Prostate gland (tissue), 2 donors: Measurements from ENCODE around the gene HTR5A.

Source experiments
- POLR2A ChIP-seq: fragments of 450-650 bp; IDR thresholded peaks from one replicate; pipeline ENCODE4 v1.6.1; 2016; ENCODE audit warnings: antibody characterized with exemption, mild to moderate bottlenecking
- POLR2AphosphoS5 ChIP-seq: sonication (generic); formaldehyde crosslinking; IDR thresholded peaks from one replicate; pipeline ENCODE4 v1.6.1; 2017; ENCODE audit warnings: antibody characterized with exemption
- TF ChIP-seq, protein P1 (sequence below), 4 experiments: fragments of 200-600 bp in 2 of 4; fragments of 450-650 bp in 2 of 4; sonication (generic) in 2 of 4; IDR thresholded peaks; 1 replicate in 3 of 4; 2 replicates in 1 of 4; pipeline ENCODE4 v1.5.1; 2016 to 2019; ENCODE audit warnings: antibody characterized with exemption in 4 of 4, mild to moderate bottlenecking in 2 of 4, moderate library complexity in 2 of 4

DNA sequence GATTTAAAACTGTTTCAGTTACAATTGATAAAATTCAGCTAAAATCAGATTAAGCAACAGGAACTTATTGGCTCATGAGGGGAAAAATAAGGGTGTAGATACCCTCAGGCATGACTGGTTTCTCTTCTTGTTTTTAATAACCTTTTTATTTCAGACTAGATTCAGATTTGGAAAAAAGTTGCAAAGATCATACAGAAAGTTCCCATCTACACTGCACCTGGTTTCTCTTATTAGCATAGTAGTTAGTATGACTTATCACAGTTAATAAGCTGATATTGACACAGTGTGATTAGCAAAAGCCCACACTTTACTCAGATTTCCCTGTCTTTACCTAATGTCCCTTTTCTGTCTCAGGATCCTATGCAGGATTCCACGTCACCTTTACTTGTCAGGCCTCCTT is 53.3 kb downstream of the HTR5A start:
- no peak for TF ChIP-seq POLR2A
- TF ChIP-seq, protein P1, sequence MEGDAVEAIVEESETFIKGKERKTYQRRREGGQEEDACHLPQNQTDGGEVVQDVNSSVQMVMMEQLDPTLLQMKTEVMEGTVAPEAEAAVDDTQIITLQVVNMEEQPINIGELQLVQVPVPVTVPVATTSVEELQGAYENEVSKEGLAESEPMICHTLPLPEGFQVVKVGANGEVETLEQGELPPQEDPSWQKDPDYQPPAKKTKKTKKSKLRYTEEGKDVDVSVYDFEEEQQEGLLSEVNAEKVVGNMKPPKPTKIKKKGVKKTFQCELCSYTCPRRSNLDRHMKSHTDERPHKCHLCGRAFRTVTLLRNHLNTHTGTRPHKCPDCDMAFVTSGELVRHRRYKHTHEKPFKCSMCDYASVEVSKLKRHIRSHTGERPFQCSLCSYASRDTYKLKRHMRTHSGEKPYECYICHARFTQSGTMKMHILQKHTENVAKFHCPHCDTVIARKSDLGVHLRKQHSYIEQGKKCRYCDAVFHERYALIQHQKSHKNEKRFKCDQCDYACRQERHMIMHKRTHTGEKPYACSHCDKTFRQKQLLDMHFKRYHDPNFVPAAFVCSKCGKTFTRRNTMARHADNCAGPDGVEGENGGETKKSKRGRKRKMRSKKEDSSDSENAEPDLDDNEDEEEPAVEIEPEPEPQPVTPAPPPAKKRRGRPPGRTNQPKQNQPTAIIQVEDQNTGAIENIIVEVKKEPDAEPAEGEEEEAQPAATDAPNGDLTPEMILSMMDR (IDR thresholded peaks at IDR 0.05) = no peak
- no peak for TF ChIP-seq POLR2AphosphoS5
